ENCODE data around the gene OR2B2.

DNA sequence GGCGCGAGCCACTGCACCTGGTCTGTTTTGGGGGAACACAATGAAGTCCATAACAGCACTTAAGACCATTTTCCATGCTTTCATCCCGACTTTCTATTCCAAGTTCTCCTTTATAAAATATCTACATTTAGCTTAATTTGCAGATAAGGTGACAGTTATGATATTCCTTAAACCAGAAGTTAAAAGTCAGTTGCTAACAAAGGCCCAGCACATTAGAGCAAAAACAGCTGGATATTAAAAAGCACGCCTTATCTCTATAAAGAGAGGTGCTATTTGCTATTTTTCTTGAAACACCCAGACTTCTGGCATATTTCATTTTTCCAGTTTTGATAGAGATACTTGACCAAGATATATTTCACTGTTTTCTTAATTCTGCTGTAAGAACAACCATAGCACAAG, 15.8 kb downstream of the OR2B2 start:
- TF ChIP-seq, protein P1, sequence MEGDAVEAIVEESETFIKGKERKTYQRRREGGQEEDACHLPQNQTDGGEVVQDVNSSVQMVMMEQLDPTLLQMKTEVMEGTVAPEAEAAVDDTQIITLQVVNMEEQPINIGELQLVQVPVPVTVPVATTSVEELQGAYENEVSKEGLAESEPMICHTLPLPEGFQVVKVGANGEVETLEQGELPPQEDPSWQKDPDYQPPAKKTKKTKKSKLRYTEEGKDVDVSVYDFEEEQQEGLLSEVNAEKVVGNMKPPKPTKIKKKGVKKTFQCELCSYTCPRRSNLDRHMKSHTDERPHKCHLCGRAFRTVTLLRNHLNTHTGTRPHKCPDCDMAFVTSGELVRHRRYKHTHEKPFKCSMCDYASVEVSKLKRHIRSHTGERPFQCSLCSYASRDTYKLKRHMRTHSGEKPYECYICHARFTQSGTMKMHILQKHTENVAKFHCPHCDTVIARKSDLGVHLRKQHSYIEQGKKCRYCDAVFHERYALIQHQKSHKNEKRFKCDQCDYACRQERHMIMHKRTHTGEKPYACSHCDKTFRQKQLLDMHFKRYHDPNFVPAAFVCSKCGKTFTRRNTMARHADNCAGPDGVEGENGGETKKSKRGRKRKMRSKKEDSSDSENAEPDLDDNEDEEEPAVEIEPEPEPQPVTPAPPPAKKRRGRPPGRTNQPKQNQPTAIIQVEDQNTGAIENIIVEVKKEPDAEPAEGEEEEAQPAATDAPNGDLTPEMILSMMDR (conservative IDR thresholded peaks at IDR 0.05; ENCODE audit: low read depth, low read length): no peak
- TF ChIP-seq POLR2A (IDR thresholded peaks at IDR 0.05; ENCODE audit: low read depth, low read length) (no peak), RAD21 (IDR thresholded peaks at IDR 0.05; ENCODE audit: low read length) (no peak)

All from IMR-90 (cell line).